ENCODE results near the gene OR4C45. TPM values are rescaled to one million over a fixed set of nuclear protein-coding genes. Genes with fewer than 3 reads are reported as not detected.
"Not testable (repeated sequence)": the region's sequence is repeated elsewhere in the genome, so short reads cannot be mapped to it uniquely, and the experiment has no call there.

The OR4C45 gene
- not detected in 2 replicates for total RNA-seq

DNA sequence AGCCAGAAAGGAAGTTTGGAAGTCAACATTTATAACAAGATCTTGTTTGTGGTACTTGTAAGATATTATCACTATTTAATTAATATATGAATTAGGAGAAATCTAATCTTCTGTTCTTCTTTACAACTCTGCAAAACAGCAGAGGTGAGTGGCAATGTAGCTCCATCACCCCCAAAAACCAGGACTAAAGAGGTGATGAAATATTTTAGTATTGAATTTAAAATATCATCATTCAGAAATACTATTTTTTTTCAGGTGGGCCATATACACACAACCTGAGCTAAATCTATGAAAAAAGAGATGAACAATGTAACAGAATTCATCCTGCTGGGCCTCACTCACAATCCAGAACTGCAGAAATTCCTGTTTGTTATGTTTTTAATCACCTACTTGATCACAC is at the start of gene OR4C45:
Gene OR4C45 (plus strand): TSS at position 301 of the 400 bp plus-strand sequence.
- TF ChIP-seq, protein P1, sequence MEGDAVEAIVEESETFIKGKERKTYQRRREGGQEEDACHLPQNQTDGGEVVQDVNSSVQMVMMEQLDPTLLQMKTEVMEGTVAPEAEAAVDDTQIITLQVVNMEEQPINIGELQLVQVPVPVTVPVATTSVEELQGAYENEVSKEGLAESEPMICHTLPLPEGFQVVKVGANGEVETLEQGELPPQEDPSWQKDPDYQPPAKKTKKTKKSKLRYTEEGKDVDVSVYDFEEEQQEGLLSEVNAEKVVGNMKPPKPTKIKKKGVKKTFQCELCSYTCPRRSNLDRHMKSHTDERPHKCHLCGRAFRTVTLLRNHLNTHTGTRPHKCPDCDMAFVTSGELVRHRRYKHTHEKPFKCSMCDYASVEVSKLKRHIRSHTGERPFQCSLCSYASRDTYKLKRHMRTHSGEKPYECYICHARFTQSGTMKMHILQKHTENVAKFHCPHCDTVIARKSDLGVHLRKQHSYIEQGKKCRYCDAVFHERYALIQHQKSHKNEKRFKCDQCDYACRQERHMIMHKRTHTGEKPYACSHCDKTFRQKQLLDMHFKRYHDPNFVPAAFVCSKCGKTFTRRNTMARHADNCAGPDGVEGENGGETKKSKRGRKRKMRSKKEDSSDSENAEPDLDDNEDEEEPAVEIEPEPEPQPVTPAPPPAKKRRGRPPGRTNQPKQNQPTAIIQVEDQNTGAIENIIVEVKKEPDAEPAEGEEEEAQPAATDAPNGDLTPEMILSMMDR (conservative IDR thresholded peaks at IDR 0.05; ENCODE audit: low read depth, low read length), result no peak
- DNase-seq (ENCODE audit: low read depth), result no peak
- no peak within 1 kb of the TSS for H3K4me3 ChIP-seq (ENCODE audit: low read depth, low read length)

DNA sequence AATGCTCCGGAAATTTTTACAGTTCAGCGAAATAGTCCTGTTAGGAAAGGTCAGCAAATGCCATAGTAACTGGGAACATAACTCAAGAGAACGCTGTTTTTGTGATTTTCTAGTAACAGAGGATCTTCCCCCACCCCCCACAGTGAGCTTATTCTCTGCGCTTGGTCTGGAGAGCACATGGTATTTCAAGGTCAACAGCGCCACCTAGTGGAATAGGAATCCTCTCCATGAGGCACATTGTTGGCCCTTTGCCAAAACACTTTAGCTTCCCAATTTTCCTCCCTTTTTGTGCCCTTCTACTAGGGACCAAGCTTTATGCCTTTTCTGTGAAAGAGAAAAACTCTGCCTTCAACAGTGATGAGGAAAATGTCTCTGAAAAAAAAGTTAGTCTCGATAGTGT is 37.1 kb upstream of the OR4C45 start:
- DNase-seq (ENCODE audit: low read depth), result peak; percentile 15
- TF ChIP-seq, protein P1 (conservative IDR thresholded peaks at IDR 0.05; ENCODE audit: low read depth, low read length), result peak; percentile 59

DNA sequence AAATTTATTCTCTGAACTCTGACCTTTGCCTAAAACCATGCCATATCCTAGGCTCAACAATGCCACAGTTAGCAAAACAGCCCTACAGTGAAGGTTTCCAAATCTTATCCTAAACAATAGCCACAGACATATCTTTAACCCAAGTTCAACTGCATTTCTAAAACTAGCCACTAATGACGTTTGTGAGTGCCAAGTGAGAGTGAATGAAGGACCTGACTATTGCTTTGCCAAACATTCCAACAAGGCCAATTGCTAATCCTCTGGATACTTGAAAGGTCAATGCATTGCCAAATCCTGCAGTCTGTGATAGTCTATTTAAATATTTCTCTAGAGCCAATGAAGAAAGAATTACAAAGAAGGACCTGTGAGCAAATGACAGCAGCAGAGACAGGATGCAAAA is 2.5 kb upstream of the OR4C45 start:
- TF ChIP-seq, protein P1 (conservative IDR thresholded peaks at IDR 0.05; ENCODE audit: low read depth, low read length), result no peak
- no peak for DNase-seq (ENCODE audit: low read depth)
- no peak overlapping the region for H3K4me3 ChIP-seq (ENCODE audit: low read depth, low read length)

More for the DNA sequence above, 37.1 kb upstream of the OR4C45 start:
- no peak overlapping the region for H3K4me3 ChIP-seq (ENCODE audit: low read depth, low read length)

DNA sequence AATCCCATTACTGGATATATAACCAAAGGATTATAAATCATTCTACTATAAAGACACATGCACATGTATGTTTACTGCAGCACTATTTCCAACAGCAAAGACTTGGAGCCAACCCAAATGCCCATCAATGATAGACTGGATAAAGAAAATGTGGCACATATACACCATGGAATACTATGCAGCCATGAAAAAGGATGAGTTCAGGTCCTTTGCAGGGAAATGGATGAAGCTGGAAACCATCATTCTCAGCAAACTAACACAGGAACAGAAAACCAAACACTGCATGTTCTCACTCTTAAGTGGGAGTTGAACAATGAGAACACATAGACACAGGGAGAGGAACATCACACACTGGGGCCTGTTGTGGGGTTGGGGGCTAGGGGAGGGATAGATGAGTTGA is 3.6 kb downstream of the OR4C45 start:
- H3K4me3 ChIP-seq (ENCODE audit: low read depth, low read length); DNase-seq (ENCODE audit: low read depth): not testable (repeated sequence)

DNA sequence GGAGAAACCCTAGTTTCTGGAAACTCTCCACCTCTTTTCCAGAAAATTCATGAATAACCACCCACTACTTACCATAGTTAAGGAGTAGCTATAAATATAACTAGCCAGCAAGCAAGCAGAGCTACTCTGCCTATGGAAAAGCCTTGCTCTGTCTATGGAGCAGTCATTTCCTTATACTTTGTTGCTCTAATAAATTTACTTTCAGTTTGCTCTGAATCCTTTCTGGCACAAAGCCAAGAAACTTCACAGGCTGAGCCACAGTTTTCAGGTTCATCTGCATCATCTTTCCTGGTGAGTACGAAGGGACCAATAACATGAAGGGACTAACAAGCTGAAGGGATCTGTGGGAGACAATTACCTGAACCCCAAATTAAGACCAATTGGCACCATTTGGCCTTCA is 4.6 kb downstream of the OR4C45 start:
- no peak overlapping the region for H3K4me3 ChIP-seq (ENCODE audit: low read depth, low read length)
- TF ChIP-seq, protein P1 (conservative IDR thresholded peaks at IDR 0.05; ENCODE audit: low read depth, low read length), result no peak

DNA sequence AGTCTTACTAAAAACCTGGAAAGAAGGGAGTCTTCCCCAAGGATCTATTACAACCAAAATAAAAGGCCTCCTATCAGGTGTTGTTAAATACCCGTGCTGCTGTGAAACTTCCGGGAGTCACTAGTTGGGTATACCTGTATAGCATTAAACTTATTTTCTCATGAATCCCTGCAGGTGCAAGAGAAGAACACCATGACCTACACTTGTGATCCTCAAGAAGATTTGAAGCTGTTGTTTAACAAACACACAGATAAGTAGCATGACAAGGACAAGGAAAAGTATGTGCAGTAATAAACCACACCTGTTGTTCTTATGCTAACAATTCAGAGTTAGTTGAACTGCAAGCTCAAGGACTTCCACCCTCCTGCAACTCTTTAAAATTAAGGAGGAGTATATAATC is 12.0 kb downstream of the OR4C45 start:
- DNase-seq (ENCODE audit: low read depth), result no peak
- TF ChIP-seq, protein P1 (conservative IDR thresholded peaks at IDR 0.05; ENCODE audit: low read depth, low read length), result no peak
- H3K4me3 ChIP-seq (ENCODE audit: low read depth, low read length), result no peak overlapping the region

More for the DNA sequence above, 4.6 kb downstream of the OR4C45 start:
- no peak for DNase-seq (ENCODE audit: low read depth)

DNA sequence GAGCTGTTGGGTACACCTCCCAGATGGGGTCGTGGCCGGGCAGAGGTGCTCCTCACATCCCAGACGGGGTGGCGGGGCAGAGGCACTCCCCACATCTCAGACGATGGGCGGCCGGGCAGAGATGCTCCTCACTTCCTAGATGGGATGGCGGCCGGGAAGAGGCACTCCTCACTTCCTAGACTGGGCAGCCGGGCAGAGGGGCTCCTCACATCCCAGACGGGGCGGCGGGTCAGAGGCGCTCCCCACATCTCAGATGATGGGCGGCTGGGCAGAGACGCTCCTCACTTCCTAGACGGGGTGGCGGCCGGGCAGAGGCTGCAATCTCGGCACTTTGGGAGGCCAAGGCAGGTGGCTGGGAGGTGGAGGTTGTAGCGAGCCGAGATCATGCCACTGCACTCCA is 30.4 kb downstream of the OR4C45 start:
- DNase-seq (ENCODE audit: low read depth); H3K4me3 ChIP-seq (ENCODE audit: low read depth, low read length): not testable (repeated sequence)

DNA sequence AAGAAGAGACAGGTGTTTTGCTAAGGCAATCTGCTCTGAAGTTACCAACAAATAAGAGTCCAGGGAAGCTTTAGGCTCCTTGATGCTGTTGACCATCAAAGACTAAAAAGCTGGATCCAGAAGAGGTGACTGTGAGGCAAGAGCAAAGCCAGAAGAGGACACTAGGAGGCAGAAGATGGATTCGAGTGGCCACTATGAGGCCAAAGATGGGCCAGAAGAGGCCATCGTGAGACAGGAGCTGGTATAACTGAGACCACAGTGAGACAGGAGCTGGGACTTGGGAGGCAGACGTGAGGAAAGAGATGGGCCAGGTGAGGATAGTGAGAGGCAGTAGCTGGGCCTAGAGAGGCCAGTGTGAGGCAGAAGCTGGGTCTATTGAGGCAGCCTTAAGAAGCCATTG is 37.7 kb downstream of the OR4C45 start:
- no peak overlapping the region for H3K4me3 ChIP-seq (ENCODE audit: low read depth, low read length)
- TF ChIP-seq, protein P1 (conservative IDR thresholded peaks at IDR 0.05; ENCODE audit: low read depth, low read length), result no peak
- DNase-seq (ENCODE audit: low read depth), result no peak
